Tibial artery (tissue), 4 donors: ENCODE results near the gene GNG4.

Experiments
- DNase-seq, 2 donors: peaks; one replicate each; pipeline ENCODE4 v3.0.0-alpha.2; 2019
- H3K27ac ChIP-seq, 2 donors: fragments of 200-600 bp; sonication (generic) in 1 of 2; 1 replicate in 1 of 2; 2 replicates in 1 of 2; pipeline ENCODE4 v1.5.1; 2018 to 2019; ENCODE audit warnings: mild to moderate bottlenecking in 1 of 2
- H3K27me3 ChIP-seq, 2 donors: fragments of 200-600 bp; sonication (generic) in 1 of 2; one replicate each; pipeline versions ENCODE4 v1.5.1 to v1.6.0; 2016 to 2019
- H3K36me3 ChIP-seq, 3 donors: fragments of 200-600 bp; sonication (generic) in 2 of 3; one replicate each; pipeline ENCODE4 v1.5.1; 2016 to 2019; ENCODE audit warnings: mild to moderate bottlenecking in 2 of 3
- H3K4me1 ChIP-seq, 4 donors: fragments of 200-600 bp; sonication (generic) in 2 of 4; 1 replicate in 3 of 4; 2 replicates in 1 of 4; pipeline ENCODE4 v1.5.1; 2016 to 2019
- H3K4me3 ChIP-seq, 2 donors: fragments of 200-600 bp; sonication (generic) in 1 of 2; 1 replicate in 1 of 2; 2 replicates in 1 of 2; pipeline ENCODE4 v1.5.1; 2018 to 2019; ENCODE audit warnings: mild to moderate bottlenecking in 2 of 2
- H3K9me3 ChIP-seq, 3 donors: fragments of 200-600 bp; sonication (generic) in 1 of 3; one replicate each; pipeline ENCODE4 v1.5.1; 2016 to 2019
- intact Hi-C: fragments of 100-400 bp; cut with DNase I; formaldehyde crosslinking; loops from one replicate; pipeline ENCODE4 v1.15.0; 2023; ENCODE audit warnings: low total_unique reads
- TF ChIP-seq, protein P1 (sequence below), 2 experiments: fragments of 200-600 bp in 1 of 2; fragments of 450-650 bp in 1 of 2; IDR thresholded peaks; one replicate each; pipeline ENCODE4 v1.5.1; 2017 to 2019; ENCODE audit warnings: antibody characterized with exemption in 2 of 2, mild to moderate bottlenecking in 1 of 2, moderate library complexity in 1 of 2

GNG4 gene

DNA sequence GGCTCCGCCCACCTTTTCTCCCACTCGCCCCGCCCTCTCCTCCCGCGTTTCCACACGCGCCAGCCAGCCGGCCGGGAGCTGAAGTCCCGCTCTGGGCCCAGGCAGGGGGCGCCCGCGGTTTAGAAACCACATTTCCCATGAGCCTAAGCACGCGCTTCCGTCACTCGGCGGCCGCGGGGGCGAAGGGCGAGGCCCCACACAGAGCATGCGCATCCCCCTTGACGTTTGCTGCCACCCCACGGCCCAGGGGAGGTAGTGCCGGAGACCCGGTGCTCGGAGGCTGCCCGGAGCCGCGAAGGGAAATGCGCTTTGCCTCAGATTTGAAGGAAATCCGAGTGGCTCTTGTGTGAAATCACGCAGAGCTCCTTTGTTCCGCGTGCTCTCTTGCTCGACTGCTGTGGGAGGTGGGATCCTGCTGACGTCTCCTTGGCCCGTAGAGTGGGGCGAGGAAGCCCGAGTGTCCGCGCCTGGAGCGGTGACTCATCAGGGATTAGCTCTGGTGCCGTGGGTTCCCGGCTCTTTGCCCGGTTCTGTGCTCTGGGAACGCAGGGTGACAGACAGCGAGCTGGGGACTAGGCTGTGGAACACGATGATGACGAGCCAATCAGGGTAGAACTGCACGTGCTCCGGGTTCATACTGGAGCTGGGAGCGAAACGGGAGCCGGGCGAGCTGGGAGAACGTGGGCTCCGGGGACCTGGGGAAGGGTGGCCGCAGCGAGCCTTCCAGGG lies 144.9 kb downstream of the GNG4 start:
- Histone ChIP-seq H3K9me3 (no peaks in the 10 kb centered on the region), H3K4me1 (peaks cover 0 to 34% (median 21%) of the 10 kb centered on the region in 4 donors), H3K27me3 (no peaks in the 10 kb centered on the region), H3K4me3 (peak overlapping the region; percentile 93 to 96), H3K27ac (peak overlapping the region; percentile 98 to 100), H3K36me3 (no peaks in the 10 kb centered on the region)
- intact Hi-C loops: no loop called here
- TF ChIP-seq, protein P1, sequence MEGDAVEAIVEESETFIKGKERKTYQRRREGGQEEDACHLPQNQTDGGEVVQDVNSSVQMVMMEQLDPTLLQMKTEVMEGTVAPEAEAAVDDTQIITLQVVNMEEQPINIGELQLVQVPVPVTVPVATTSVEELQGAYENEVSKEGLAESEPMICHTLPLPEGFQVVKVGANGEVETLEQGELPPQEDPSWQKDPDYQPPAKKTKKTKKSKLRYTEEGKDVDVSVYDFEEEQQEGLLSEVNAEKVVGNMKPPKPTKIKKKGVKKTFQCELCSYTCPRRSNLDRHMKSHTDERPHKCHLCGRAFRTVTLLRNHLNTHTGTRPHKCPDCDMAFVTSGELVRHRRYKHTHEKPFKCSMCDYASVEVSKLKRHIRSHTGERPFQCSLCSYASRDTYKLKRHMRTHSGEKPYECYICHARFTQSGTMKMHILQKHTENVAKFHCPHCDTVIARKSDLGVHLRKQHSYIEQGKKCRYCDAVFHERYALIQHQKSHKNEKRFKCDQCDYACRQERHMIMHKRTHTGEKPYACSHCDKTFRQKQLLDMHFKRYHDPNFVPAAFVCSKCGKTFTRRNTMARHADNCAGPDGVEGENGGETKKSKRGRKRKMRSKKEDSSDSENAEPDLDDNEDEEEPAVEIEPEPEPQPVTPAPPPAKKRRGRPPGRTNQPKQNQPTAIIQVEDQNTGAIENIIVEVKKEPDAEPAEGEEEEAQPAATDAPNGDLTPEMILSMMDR (IDR thresholded peaks at IDR 0.05): peak; percentile 89 to 93
- peak; percentile 99 to 100 for DNase-seq

GRCh38 chr1:235504122-235504493 lies 145.5 kb downstream of the GNG4 start, which contains the start of gene B3GALNT2:
TSS of gene B3GALNT2 (minus strand) at chr1:235504452. CDS start at chr1:235504252, 200 bp downstream.
- peaks cover 0 to 39% (median 23%) of the 10 kb centered on the region in 4 donors for H3K4me1 ChIP-seq
- H3K4me3 ChIP-seq: peak within 1 kb of the TSS; percentile 93 to 96
- no peaks in the 10 kb centered on the region for H3K27me3 ChIP-seq
- no peak for DNase-seq
- H3K27ac ChIP-seq: peak within 1 kb of the TSS; percentile 98 to 100
- intact Hi-C loops: no loop called here
- TF ChIP-seq, protein P1 (IDR thresholded peaks at IDR 0.05): no peak
- H3K9me3 ChIP-seq: no peaks in the 10 kb centered on the region
- no peaks in the 10 kb centered on the region for H3K36me3 ChIP-seq

GRCh38 chr1:235503403-235504121 lies 146.0 kb downstream of the GNG4 start:
- intact Hi-C loops: no loop called here

GRCh38 chr1:235502601-235503402 lies 146.8 kb downstream of the GNG4 start:
- H3K9me3 ChIP-seq: no peaks in the 10 kb centered on the region
- no peak for DNase-seq
- peaks cover 0 to 45% (median 24%) of the 10 kb centered on the region in 4 donors for H3K4me1 ChIP-seq
- H3K27me3 ChIP-seq: no peaks in the 10 kb centered on the region
- H3K36me3 ChIP-seq: no peaks in the 10 kb centered on the region
- peak overlapping the region; percentile 98 to 100 for H3K27ac ChIP-seq
- H3K4me3 ChIP-seq: peak overlapping the region; percentile 93 to 96
- TF ChIP-seq, protein P1 (IDR thresholded peaks at IDR 0.05): no peak
- intact Hi-C loops: no loop called here

More at GRCh38 chr1:235503403-235504121, 146.0 kb downstream of the GNG4 start:
- Histone ChIP-seq H3K4me1 (peaks cover 0 to 43% (median 24%) of the 10 kb centered on the region in 4 donors), H3K36me3 (no peaks in the 10 kb centered on the region), H3K27ac (peak overlapping the region; percentile 98 to 100), H3K9me3 (no peaks in the 10 kb centered on the region), H3K27me3 (no peaks in the 10 kb centered on the region), H3K4me3 (peak overlapping the region; percentile 93 to 96)
- TF ChIP-seq, protein P1 (IDR thresholded peaks at IDR 0.05): no peak
- DNase-seq: peak; percentile 58 to 70

- DNase-seq: no peak
- H3K9me3 ChIP-seq: no peaks in the 10 kb centered on the region
- no peaks in the 10 kb centered on the region for H3K27me3 ChIP-seq
- TF ChIP-seq, protein P1 (IDR thresholded peaks at IDR 0.05): no peak
- H3K27ac ChIP-seq: peak overlapping the region; percentile 98 to 100
- H3K4me3 ChIP-seq: no peak overlapping the region
- peaks cover 0 to 51% (median 24%) of the 10 kb centered on the region in 4 donors for H3K4me1 ChIP-seq
- H3K36me3 ChIP-seq: no peaks in the 10 kb centered on the region
- intact Hi-C loops: no loop called here
These were observed 148.5 kb downstream of the GNG4 start for GRCh38 chr1:235500971-235501540.
